ENCODE data around the gene ASIC1.

- TF ChIP-seq CTCF (conservative IDR thresholded peaks at IDR 0.05), result no peak
- TF ChIP-seq ZFX (IDR thresholded peaks at IDR 0.05), result no peak
Observed at GRCh38 chr12:50050410-50051098, 6.8 kb upstream of the ASIC1 start.
